ENCODE results near the gene ZNF24.

Gene ZNF24

DNA sequence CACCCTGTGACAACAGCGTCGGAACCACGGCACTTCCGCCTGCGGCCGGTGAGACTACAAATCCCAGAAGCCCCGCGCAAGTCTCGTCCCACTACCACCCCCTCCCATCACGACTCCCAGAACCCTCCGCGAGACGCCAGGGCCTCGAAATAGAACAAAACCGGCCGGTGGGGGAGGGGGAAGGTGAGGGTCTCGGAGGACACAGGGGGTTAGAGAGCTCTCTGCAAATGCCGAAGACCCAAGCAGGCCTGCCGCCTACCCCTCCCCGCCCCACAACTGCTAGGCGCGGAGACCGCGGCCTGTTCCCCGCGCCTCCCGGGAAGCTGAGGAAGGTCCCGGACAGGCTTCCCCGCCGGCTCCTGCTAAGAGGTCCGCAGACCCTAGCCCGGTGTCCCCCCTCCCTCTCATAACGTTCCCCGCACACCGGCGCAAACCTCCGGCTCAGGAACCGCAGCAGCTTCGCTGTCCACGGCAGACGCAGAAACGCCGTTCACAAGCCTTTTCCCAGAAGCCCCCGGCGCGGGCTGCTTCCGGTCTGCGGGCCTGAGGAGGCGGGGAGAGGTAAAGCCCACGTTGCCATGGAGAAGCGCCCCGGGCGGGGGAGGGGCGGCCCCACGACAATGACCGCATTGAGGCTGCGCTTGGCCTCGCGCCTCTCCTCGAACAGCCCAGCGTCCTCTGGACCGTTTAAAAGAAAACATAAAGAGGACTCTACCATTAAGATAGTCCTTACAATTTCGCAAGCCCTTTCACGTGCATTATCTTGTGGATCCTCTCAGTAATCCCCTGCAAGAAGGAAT is at the start of gene ZNF24:
TSS of gene ZNF24 (minus strand) at position 485 of the 800 bp plus-strand sequence. CDS start 3,770 bp downstream, outside the sequence.
- peak; percentile 97 for DNase-seq (ENCODE audit: low read depth, low spot score)

DNA sequence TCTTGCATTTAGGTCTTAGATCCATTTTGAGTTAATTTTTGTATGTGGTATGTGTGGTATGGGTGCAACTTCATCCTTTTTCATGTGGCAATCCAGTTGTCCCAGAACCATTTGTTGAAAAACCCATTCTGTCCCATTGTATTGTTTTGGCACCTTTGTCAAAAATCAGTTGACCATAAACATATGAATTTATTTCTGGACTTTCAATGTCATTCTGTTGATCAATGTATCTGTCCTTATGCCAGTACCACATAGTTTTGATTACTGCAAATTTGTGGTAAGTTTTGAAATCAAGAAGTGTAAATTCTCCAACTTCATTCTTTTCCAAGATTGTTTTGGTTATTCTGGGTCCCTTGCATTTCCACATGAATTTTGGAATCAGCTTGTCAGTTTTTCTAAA is 49.5 kb upstream of the ZNF24 start:
- DNase-seq (ENCODE audit: low read depth, low spot score), result no peak

DNA sequence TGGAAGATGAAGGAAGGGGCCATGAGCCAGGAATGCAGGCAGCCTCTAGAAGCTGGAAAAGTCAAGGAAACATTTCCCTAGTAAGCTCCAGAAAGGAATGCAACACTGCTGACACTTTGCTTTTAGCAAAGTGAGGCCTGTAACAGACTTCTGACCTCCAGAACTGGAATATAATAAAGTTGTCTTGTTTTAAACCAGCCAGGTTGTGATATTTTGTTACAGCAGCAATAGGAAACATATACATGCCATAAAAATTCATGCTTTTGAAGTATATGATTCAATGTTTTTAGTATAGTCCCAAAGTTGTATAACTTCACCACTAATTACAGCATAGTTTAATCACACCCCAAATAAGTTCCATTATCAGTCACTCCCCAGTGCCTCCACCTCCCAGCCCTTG is 48.2 kb upstream of the ZNF24 start:
- no peak for DNase-seq (ENCODE audit: low read depth, low spot score)

DNA sequence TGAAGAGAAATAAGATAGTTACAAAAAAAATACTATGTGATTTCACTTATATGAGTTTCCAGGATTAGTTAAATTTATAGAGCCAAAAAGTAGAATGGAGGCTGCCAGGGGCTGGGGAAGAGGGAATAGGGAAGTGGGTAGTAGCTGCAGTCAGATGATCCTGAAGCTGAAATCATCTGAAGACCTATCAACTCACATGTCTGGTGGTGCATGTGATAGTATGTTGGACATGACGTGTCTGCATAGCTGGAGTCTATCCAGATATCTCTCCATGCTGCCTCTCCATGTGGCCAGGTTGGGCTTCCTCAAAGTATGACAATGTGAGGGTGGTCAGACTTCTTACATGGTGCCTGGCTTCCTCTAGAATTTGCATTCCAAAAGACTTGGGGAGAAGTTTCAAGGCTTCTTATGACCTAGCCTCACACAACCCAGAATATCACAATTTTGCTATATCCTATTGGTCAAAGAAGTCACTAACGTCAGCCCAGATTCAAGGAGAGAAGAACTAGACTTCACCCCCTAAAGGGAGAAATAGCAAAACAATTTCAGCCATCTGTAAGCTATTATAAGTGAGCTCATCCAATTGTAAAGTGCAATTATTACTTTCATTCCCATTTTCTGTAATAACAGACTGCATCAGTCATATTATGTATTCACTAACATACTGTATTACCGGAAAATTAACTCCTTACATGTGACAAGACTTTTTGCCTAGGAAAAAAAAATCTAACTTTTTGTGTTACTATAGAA is 46.9 kb upstream of the ZNF24 start:
- DNase-seq (ENCODE audit: low read depth, low spot score), result no peak

DNA sequence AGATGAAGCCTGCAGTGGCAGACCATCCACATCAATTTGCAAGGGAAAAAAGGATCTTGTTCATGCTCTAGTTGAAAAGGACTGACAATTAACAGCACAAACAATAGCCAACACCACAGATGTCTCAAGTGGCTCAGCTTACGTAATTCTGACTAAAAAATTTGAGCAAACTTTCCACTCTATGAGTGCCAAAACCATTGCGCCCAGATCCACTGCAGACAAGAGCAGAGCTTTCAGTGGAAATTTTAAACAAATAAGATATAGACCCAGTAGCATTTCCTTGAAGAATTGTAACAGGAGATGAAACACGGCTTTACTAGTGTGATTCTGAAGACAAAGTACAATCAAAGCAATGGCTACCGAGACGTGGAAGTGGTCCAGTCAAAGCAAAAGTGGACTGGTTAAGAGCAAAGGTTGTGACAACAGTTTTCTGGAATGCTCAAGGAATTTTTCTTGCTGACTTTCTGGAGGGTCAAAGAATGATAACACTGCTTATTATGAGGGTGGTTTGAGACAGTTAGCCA is 44.9 kb upstream of the ZNF24 start:
- DNase-seq (ENCODE audit: low read depth, low spot score), result peak; percentile 77

DNA sequence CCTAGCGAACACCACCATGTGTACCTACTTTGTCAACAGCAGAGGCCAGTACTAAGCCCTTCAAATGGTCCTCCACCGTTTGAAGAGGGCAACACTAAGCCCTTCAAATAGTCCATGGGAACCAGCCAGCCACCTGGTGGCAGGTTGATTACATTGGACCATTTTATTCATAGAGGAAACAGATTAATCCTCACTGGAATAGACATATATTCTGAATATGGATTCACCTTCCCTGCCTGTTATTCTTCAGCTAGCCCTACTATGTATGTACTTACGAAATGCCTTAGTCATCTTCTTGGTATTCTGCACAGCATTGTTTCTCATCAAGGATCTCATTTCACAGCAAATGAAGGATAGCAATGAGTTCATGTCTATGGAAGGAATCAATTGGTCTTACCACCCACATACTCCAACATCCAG is 42.9 kb upstream of the ZNF24 start:
- DNase-seq (ENCODE audit: low read depth, low spot score), result peak; percentile 7

DNA sequence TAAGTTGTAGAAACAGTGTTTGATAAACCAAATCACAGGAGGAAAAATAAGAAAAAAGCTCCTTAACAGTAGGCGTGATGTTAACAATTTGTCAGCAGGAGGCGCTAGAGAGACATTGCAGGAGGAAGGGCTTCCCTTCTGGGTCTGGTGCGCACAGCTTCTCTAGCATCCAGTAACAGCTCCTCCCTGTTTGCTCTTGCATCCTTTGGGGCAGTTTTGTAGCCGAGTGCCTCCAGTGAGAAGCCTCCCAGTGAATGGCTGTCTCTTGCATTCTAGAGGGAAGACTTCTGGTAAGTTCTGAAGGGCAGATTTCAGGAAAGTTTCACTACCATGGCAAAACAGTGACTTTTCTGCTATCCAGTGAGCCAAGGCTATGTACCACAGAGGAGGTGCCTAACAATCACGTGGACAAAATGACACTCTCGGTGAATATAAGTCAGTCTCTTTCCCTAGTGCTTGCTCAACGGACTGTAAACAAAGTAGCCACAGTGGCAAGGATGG is 42.4 kb upstream of the ZNF24 start:
- peak; percentile 88 for DNase-seq (ENCODE audit: low read depth, low spot score)

DNA sequence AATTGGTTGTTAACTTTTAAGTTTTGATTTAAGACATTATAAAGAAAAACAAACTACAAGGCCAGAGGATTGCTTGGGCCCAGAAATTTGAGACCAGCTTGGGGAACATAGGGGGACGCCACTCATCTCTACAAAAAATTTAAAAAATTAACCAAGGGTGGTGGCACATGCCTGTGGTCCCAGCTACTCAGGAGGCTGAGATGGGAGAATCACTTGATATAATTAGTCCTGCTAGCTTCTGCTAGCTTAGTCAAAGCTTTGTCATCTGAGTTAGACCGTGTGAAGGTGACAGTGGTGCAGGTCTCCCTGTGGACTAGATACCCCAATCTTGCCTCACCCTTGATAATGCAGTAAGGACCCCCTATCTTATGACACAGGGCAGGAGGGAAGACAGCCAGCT is 38.9 kb upstream of the ZNF24 start:
- DNase-seq (ENCODE audit: low read depth, low spot score), result no peak

DNA sequence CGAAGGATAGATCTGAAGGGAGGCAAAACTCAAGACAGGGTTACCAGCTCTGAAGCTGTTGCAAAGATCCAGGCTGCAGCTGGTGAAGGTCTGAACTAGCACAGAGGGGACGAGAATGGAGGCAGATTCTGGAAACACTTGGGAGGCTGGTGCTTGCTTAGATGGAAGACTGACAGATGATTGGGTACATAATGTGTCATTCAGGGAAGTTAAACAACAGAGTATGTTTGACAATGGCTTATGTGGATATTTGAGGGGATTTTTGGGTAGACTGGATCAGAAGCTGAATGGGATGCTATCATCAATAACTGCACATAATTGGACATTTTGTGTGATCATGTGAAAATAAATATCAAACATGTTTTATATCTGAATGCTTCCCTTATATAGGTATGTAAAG is 35.2 kb upstream of the ZNF24 start:
- DNase-seq (ENCODE audit: low read depth, low spot score), result no peak

DNA sequence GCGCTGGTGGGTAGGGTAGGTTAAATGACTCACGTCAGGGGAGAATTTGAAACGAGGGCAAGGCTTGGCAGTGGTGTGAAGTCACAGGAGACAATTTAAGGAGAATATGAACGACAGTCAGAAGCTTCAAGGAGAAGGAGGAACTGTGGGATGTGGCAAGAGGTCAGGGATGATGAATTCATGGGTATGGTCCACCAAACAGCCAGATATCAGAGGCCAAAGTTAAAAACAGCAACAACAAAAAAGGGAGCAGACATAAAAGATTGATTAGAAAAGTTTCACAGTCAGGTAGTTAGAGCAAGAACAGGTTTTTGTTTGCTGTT is 34.3 kb upstream of the ZNF24 start:
- no peak for DNase-seq (ENCODE audit: low read depth, low spot score)

DNA sequence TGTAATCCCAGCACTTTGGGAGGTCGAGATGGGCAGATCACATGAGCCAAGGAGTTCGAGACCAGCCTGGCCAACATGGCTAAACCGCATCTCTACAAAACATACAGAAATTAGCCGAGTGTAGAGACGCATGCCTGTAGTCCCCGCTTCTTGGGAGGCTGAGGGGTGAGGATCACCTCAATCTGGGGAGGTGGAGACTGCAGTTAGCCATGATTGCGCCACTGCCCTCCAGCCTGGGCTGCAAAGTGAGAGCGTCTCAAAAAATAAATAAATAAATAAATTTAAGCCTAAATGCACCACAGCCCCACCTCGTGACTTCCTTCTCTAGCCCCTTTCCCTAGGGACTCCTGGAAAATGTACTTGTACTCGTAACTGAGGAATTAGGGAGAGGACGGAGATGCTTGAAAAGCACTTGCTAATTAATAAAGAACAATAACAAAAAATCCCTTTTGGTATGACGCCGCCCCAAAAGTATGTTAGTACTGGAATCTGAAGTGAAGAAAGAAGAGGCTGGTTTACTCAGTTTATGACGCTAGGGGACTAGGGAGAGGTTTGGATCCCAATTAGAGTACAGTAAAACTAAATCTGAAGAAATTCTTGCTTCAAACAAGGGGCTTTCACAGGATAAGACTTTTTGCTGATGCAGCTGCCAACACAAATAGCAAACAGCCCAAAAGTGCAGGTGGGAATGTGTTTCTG is 33.8 kb upstream of the ZNF24 start:
- DNase-seq (ENCODE audit: low read depth, low spot score), result peak; percentile 78

DNA sequence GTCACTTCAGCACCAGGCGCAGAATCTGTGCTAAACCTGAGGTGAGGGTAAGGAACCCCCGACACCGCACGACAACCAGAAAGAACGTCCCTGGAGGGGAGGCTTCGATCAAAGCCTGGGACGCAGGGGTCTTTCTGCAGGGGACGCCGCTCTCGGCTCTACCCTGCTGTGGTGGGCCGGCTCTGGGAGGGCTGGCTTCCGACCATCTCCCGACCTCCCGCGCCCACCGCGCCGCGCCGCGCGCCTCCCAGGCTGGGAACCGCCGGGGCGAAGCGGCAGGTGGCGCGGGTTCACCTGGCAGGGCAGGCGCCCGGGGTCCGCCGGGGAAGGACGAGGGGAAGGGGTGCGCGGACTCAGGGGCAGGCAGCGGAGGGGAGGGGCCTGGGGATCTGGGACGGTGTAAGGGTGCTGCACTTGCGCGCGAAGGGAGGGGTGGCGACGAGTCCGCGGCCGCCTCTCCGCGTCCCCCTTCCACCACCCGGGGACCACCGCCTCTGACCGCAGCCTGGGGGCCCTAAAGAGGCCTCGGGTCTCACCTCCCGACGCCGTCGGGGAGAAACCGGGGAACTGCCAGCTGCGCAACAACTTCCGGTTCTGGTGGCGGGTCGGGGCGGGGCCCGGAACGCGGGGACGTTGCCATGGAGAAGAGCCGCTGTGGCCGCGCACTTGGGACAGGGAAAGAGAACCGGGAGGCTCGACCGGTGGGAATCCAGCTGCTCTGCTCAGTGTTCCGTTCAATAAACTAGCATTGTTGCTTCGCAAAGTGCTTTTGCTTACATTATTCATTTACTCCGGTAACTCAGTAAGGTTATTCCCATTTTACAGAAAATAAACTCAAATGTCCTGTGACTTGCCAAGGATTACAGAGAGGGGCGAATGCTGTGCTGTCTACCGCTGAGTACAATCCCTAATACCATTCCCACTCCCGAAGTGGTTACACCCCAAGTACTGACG is 32.8 kb upstream of the ZNF24 start, which contains the start of gene ZNF396:
TSS of gene ZNF396 (minus strand) at position 596 of the 954 bp plus-strand sequence. CDS start 3,045 bp downstream, outside the sequence.
- DNase-seq (ENCODE audit: low read depth, low spot score), result peak; percentile 83

DNA sequence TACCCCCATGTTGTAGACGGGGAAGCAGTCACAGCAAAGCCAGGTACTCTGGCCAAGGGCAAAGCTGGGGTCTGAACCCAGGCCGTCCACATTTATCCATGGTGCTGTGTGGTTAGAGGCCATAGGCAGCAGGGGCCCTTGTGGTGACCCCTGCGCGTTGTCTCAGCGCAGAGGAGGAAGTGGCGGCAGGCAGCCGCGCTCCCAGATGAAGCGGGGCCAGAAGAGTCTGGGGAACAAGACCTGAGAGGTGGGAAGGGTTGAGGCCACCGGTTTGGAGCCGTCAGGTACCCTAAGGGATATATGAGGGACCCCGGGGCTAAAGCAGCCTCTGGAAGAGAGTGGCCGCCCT is 32.1 kb upstream of the ZNF24 start:
- no peak for DNase-seq (ENCODE audit: low read depth, low spot score)

DNA sequence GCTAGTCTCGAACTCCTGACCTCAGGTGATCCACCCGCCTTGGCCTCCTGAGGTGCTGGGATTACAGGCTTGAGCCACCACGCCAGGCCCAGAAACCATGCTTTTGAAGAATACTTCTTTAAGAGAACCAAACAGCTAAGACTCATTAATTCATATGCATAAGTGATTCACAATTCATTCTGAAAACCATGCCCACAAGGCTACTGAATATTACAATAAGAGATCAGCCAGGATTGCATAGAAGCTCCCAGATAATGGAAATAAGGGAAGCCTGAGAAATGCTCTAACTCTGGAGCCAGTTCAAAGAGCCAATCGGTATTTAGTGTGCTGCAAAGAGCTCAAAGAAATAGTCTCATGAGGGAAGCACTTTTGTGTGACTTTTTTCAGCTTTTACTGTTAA is 30.5 kb upstream of the ZNF24 start:
- DNase-seq (ENCODE audit: low read depth, low spot score), result no peak

DNA sequence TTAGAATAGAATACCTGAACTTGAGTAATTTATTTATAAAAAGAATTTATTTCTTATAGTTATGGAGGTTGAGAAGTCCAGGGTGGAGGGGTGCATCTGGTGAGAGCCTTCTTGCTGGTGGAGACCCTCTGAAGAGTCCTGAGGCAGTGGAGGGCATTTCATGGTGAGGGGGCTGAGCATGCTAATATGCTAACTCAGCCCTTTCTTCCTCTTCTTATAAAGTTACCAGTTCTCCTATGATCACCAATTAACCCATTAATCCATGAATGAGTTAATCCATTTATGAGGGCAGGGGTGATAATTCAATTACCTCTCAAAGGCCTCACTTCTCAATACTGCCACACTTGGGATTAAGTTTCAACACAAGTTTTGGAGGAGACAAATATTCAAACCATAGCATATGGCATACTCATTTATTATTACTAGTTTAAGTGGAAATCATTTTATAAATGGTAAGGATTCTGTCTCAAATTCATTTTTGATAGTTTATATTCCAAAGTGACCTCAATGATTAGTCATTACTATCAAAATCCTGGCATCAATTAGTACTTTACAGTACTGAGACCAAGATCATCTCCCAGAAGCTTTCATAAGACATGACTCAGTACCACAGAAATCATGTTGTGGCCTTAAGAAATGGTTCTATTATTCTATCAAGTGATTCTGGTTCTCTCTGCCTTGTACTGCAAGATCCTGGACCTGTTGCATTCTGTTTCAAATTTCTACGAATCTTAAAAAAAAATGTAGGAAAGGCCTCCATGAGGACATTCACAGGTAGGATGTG is 27.4 kb upstream of the ZNF24 start:
- peak; percentile 26 for DNase-seq (ENCODE audit: low read depth, low spot score)

DNA sequence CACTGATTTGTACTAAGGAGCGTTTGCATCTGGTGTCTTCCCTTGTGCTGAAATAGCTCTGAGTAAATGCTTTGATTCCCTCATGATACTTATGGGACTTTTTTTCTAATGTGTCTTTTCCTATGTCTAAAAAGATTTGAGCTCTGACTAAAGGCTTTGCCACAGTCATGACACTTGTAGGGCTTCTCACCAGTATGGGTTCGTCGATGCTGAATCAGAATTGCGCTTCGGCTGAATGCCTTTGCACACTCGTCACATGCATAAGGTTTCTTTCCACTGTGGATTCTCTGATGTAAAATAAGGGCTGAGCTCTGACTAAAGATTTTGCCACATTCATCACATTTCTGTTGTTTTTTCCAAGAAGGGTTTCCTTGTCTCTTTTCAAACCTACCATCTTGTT is 24.9 kb upstream of the ZNF24 start:
- DNase-seq (ENCODE audit: low read depth, low spot score), result no peak

DNA sequence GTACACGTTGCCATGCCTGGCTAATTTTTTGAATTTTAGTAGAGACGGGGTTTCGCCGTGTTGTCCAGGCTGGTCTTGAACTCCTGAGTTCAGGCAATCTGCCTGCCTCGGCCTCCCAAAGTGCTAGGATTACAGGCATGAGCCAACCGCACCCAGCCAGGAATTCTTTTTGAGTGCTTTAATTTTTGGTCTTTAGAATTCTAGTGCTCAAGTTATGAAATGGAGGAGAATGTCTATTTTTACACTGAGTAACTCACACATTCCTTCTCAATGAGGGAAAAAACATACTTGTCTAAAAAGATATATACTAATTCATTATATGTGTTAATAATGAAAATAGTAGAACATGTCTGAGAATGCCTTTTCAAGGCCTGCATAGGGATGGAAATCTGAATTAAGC is 24.4 kb upstream of the ZNF24 start:
- no peak for DNase-seq (ENCODE audit: low read depth, low spot score)

DNA sequence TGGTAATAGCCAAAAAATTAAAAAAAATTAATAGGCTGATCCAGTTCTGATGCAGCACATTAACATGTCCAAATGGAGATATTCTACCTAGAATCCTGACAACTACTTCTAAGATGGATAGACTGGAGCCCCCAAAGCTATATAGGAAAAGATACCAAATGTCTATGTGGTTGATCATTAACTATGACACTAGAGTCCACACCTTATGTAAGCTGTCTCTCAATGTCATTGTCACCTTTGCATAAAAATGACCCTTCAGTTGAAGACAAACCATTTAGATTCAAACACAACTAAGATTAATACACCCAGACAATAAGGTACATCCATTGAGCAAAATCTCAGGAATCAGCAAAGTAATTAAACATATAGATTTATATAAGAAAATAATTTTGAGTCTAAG is 18.3 kb upstream of the ZNF24 start:
- DNase-seq (ENCODE audit: low read depth, low spot score), result no peak

DNA sequence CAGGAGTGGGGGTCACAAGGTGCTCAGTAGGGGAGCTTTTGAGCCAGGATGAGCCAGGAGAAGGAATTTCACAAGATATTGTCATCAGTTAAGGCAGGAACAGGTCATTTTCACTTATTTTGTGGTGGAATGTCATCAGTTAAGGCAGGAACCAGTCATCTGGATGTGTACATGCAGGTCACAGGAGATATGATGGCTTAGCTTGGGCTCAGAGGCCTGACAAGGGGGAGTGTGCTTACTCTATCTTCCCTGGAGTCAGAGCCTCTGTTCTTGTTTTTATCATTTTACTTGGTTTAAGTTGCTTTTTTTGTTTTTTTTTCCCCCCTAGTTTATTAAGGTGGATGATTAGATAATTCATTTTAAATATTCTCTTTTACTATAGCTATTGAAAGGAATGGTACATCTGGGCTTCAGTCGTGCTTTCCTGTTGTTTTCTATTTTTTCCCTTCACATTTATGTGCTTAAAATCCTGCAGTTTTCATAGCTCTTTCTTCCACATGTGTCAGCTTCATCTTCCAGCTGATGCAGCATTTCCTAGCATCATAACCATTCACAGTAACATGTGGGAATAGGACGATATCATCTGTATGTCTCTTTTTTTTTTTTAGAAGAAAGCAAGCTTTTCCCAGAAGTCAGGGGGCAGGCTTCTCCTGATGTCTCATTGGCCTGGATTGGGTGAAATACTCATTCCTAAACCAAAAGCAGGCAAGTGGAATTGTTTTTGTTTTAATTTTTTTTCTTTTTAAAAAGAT is 17.5 kb upstream of the ZNF24 start:
- no peak for DNase-seq (ENCODE audit: low read depth, low spot score)

Measured in astrocyte of the hippocampus (primary cell).